Measurements from ENCODE around the gene WAS. TPM values are rescaled to one million over a fixed set of nuclear protein-coding genes. Genes with fewer than 3 reads are reported as not detected.

WAS gene
- total and polyA plus RNA-seq, 12 donors, result 1.1 to 22.5 (median 11.2) TPM

DNA sequence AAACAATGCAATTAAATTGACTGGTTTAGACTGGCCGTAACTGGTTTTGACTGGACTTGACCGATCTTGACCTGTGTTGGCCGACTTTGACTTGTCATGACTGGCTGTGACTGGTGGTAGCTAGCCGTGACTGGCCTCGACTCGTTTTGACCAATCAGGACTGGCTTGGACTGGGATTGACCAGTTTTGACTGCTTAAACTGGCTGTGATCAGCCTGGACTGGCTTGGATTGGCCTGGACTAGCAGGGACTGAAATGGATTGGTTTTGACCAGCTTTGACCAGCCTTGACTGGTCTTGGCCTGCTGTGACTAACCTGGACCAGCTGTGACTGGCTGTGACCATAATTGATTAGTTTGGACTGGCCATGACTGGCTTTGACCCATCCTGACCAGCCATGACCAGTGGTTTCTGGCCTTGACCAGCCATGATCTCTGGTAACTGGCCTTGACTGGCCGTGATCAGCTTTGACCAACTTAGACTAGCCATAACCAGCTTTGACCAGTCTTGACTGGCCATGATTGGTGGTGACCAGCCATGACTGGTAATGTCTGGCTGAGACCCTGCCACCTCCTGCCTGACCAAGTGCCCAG, 26.0 kb downstream of the WAS start:
- Histone ChIP-seq H3K36me3 (replicated peaks in 1 of 2) (no peaks in the 10 kb centered on the region), H3K27ac (no peak overlapping the region), H3K4me1 (replicated peaks in 1 of 2) (no peaks in the 10 kb centered on the region), H3K27me3 (peaks cover 6% of the 10 kb centered on the region), H3K9me3 (replicated peaks in 1 of 3) (no peaks in the 10 kb centered on the region), H3K4me3 (no peak overlapping the region)
- TF ChIP-seq, protein P1, sequence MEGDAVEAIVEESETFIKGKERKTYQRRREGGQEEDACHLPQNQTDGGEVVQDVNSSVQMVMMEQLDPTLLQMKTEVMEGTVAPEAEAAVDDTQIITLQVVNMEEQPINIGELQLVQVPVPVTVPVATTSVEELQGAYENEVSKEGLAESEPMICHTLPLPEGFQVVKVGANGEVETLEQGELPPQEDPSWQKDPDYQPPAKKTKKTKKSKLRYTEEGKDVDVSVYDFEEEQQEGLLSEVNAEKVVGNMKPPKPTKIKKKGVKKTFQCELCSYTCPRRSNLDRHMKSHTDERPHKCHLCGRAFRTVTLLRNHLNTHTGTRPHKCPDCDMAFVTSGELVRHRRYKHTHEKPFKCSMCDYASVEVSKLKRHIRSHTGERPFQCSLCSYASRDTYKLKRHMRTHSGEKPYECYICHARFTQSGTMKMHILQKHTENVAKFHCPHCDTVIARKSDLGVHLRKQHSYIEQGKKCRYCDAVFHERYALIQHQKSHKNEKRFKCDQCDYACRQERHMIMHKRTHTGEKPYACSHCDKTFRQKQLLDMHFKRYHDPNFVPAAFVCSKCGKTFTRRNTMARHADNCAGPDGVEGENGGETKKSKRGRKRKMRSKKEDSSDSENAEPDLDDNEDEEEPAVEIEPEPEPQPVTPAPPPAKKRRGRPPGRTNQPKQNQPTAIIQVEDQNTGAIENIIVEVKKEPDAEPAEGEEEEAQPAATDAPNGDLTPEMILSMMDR (IDR thresholded peaks at IDR 0.05), result no peak
- no peak for TF ChIP-seq POLR2A (IDR thresholded peaks at IDR 0.05)
- intact Hi-C loops (cut with DNase I), result no loop called here
- 86 to 96% (median 91%) methylated on average over 2 to 7 of the region's 7 CpGs for WGBS, 4 donors
- no peak for DNase-seq

DNA sequence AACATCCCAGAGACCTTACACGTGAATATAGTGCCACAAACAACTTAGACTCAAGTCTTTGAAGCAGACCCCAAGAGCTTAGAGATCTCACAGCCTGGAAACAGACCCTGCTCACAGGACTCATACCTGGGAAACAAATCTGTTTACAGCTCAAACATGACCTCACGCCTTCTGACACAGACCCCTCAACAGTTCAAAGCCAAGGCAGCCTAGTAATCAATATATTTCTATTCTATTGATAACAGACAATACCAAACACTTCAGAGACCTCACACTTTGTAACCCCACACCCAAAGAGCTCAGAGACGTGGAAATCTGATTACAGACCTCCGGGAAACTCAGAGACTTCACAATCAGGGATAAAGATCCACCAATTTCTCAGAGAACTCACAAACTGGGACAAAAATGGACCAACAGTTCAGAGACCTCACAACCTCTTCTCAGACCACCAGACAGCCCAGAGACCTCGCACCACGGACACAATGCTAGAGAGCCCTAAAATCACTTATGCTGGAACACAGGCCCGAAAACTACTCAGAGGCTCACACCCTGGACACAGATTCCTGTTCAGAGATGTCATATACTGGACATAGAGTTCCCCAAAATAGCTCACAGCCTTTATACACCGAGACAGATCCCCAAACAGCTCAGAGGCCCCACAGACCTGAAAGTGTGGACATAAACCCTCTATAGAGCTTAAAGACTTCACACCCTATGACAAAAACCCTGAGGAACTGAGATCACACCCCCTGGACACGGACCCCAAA, 27.7 kb downstream of the WAS start:
- TF ChIP-seq, protein P1 (IDR thresholded peaks at IDR 0.05), result no peak
- TF ChIP-seq POLR2A (IDR thresholded peaks at IDR 0.05), result no peak
- DNase-seq, result no peak
- H3K4me3 ChIP-seq, result no peak overlapping the region
- no peak overlapping the region for H3K27ac ChIP-seq
- intact Hi-C loops (cut with DNase I), result no loop called here
- no peaks in the 10 kb centered on the region for H3K9me3 ChIP-seq (replicated peaks in 1 of 3)
- no peaks in the 10 kb centered on the region for H3K4me1 ChIP-seq (replicated peaks in 1 of 2)
- 63 to 100% (median 86%) methylated on average over 8 to 9 of the region's 9 CpGs for WGBS, 4 donors
- H3K36me3 ChIP-seq (replicated peaks in 1 of 2), result no peaks in the 10 kb centered on the region
- H3K27me3 ChIP-seq, result peaks cover 5% of the 10 kb centered on the region

DNA sequence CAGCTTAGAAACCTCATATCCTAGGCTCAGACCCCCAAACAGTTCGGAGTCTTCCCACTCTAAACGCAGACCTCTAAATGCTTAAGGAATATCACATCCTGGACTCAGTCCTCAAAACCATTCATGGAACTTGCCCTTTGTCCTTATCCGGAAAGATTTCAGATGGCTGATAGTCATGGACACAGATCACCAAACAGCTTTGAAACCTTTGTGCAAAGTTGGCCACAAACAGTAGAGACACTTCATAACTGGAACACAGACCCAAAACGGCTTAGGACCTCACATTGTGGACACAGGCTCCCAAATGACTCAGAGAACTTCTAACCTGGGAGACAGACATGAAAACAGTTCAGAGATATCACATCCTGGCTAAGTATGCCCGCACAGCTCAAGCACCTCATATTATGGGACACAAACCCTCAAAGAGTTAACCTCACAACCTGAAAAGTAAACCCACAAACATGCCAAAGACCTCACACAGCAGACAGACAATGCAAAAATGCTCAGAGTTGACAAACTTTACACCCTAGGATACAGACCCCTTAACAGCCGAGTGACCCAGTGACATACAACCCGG, 28.4 kb downstream of the WAS start:
- 70 to 86% (median 79%) methylated on average over 4 to 7 of the region's 7 CpGs for WGBS, 4 donors
- Histone ChIP-seq H3K27ac (no peak overlapping the region), H3K9me3 (replicated peaks in 1 of 3) (no peaks in the 10 kb centered on the region), H3K27me3 (peaks cover 4% of the 10 kb centered on the region), H3K36me3 (replicated peaks in 1 of 2) (no peaks in the 10 kb centered on the region), H3K4me1 (replicated peaks in 1 of 2) (no peaks in the 10 kb centered on the region), H3K4me3 (no peak overlapping the region)
- TF ChIP-seq, protein P1 (IDR thresholded peaks at IDR 0.05), result no peak
- no peak for TF ChIP-seq POLR2A (IDR thresholded peaks at IDR 0.05)
- intact Hi-C loops (cut with DNase I), result no loop called here
- DNase-seq, result no peak

DNA sequence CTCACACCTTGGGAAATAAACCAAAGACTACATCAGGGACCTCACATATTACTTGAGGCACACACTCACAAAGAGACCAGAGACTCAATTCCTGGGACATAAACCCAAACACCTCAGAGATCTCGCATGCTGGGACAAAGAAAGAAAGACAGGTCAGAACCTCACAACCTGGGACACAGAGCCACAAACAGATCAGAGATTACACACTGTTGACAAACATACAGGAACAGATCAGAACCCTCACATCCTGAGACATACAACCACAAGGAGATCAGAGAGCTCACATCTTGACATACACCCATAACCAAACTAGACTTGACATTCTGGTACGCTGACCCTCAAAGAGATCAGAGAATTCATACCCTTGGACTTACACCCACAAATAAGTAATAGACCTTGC, 30.2 kb downstream of the WAS start:
- WGBS, 4 donors, result 66 to 87% (median 75%) methylated on average over 1 to 2 of the region's 2 CpGs
- Histone ChIP-seq H3K4me3 (no peak overlapping the region), H3K27me3 (peaks cover 4% of the 10 kb centered on the region), H3K4me1 (replicated peaks in 1 of 2) (no peaks in the 10 kb centered on the region), H3K9me3 (replicated peaks in 1 of 3) (no peaks in the 10 kb centered on the region), H3K36me3 (replicated peaks in 1 of 2) (no peaks in the 10 kb centered on the region), H3K27ac (no peak overlapping the region)
- intact Hi-C loops (cut with DNase I), result no loop called here
- DNase-seq, result no peak
- TF ChIP-seq, protein P1 (IDR thresholded peaks at IDR 0.05), result no peak
- no peak for TF ChIP-seq POLR2A (IDR thresholded peaks at IDR 0.05)
